Activated T-cell treated with anti-CD3 and anti-CD28 coated beads for 4 hours (primary cell): ENCODE measurements around the gene OXLD1.
A peak's percentile ranks its signal among the peaks of the same experiment; 100 is the strongest.
"Not testable (repeated sequence)": the region's sequence is repeated elsewhere in the genome, so short reads cannot be mapped to it uniquely, and the experiment has no call there.

Experiments
- DNase-seq: peaks from one replicate; pipeline ENCODE4 v3.0.0-alpha.2; 2020

OXLD1 gene

GRCh38 chr17:81682565-81683207 lies 16.3 kb upstream of the OXLD1 start:
- DNase-seq: no peak

- no peak for DNase-seq
Observed at GRCh38 chr17:81681672-81682071, 15.3 kb upstream of the OXLD1 start.

GRCh38 chr17:81680150-81680549 lies 13.7 kb upstream of the OXLD1 start:
- no peak for DNase-seq

DNA sequence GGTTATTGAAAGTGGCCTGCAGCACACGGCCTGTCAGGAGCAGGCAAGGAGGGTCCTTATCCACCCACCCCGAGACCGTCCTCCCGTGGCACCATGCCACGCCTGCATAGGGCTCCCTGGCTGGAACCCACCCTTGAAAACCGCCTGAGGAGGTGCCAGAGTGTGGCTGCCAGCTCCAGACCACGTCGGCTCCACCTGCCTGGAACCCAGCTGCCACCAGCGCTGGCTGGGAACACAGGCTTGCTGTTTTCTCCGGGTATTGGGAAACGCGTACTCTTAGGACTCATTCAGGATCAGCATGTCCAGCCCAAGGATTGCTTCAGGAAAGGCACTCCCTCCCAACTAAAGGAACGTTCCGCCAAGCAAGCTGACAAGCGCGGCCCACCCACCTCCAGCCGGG lies 10.5 kb upstream of the OXLD1 start:
- DNase-seq: no peak

DNA sequence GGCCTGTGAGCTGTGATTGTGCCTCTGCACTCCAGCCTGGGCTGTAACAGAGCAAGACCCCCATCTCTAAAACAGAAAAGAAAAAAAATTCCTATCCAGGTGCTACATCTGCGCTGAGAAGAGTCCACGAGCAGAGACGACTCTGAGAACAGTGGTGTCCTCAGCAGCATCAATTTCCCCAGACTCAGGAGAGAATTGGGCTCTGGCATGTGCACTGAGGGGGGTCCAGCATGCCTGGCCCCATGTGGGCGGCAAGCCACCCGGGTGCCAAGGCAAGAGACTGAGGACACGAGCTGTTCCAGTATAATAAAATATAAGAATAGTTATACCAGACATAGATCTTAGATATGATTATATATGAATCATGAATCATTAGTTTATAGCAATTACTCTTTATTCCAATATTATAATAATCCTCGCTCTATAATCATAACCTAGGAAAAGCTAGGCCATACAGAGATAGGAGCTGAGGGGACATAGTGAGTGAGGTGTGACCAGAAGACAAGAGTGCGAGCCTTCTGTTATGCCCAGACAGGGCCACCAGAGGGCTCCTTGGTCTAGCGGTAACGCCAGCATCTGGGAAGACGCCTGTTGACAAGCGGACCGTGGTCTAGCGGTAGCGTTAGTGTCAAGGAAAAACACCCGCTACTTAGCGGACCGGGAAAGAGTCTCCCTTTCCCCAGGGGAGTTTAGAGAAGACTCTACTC lies 9.3 kb upstream of the OXLD1 start:
- not testable (repeated sequence) for DNase-seq

DNA sequence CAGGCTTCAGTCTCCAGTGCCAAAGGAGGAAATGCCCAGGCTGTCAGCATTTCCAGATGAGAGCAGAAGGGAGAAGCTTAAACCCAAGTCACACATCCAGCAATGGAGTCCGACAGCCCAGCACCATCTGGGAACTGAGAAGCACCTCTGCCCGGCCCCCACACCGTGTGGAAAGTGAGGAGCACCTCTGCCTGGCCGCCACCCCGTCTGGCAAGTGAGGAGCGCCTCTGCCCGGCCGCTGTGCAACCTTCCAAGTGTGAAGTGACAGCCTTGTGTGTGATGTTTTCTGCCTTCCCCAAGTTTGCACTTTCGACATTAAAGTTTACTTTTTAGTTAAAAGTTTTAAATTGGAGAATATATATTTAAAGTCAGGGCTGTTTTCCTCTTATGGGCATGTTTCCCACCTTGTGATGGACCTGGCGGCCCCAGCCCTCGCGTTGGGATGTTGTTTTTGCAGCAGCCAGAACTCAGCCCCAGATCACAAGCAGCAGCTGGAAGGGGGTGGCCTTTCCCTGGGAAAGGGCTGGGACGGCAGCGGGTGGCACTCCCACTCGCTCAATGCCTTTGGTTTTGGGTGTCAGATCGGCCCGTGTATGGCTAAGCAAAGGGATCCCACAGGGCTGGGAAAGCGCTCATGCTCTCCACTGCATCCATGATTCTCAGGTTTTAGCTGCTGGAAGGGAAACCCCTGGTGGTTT lies 7.3 kb upstream of the OXLD1 start:
- DNase-seq: no peak

DNA sequence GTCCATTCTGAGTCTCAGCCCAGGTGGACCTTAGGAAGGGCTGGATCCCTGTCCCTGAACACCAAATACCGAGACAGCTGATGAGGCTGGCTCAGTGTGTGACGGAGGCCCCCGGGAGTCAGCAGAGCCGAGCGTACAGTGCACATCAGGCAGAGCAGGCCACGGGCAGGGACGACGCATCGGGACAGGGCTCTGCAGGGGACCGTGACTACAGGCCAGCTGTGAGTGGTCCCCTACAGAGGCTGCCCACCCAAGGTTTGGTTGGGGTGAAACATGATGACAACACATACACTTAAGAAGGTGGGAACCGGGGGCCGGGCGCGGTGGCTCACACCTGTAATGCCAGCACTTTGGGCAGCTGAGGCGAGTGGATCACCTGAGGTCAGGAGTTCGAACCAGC lies 6.5 kb upstream of the OXLD1 start:
- DNase-seq: no peak

GRCh38 chr17:81672504-81672903 lies 6.1 kb upstream of the OXLD1 start:
- no peak for DNase-seq

- DNase-seq: no peak
Observed at GRCh38 chr17:81667754-81668153, 1.3 kb upstream of the OXLD1 start.

DNA sequence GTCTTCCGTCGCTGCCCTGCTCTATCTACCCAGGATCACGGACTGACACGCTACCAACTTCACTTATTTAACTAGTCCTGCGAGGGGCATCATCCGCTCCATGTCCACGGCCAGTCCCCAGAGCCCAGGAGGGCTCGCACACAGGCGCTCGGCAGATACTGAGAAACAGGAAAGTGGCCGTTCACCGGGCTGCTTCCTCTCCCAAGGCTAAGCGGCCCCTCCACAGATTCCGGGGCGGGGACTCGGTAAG lies 388 bp downstream of the OXLD1 start:
- DNase-seq: no peak

DNA sequence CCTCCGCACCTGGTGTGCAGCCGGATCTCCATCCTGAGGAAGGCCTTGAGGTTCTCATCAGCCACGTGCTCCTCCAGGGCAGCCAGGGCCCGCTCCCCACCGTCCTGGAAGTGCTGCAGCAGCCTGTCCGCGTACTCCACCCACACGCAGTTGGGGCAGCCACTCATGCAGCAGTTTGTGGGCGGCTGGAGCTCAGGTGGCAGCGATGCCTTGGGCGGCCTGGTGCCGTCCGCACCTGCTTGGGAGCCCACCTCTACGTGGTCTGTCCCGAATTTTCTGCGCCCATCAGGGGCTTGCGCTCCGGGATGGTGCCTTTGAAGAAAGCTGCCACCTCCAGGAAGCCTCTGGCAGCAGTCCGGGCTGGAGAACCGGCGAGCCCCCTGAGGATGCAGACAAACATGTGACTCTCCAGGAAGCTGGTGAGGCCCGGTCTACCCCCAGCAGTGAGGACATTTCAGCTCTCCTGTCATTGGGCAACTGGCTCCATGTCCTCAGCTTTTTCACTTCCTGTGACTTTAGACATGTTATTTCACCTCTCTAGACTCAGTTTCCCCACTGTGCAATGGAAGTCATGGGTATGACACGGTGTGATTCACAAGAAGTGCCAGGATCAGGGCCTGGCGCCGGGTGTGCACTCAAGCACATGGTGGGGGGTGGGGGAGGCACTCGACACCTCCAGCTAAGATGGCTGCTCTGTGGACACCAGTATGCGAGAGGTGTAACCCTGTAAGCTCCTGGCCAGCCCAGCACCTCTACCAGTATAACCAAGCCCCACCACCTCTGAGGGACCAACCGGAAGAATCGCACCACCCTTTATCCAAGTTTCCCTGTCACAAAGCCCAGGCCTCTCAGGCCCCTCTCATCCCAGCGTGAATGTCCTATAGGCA lies 957 bp downstream of the OXLD1 start:
- DNase-seq: peak; percentile 56

GRCh38 chr17:81664051-81664470 lies 2.3 kb downstream of the OXLD1 start:
- no peak for DNase-seq

GRCh38 chr17:81662002-81662401 lies 4.4 kb downstream of the OXLD1 start:
- no peak for DNase-seq

- DNase-seq: no peak
Observed at GRCh38 chr17:81660441-81660840, 6.0 kb downstream of the OXLD1 start.

GRCh38 chr17:81659038-81659437 lies 7.4 kb downstream of the OXLD1 start:
- DNase-seq: no peak

- DNase-seq: no peak
Observed at GRCh38 chr17:81656835-81657234, 9.6 kb downstream of the OXLD1 start.

DNA sequence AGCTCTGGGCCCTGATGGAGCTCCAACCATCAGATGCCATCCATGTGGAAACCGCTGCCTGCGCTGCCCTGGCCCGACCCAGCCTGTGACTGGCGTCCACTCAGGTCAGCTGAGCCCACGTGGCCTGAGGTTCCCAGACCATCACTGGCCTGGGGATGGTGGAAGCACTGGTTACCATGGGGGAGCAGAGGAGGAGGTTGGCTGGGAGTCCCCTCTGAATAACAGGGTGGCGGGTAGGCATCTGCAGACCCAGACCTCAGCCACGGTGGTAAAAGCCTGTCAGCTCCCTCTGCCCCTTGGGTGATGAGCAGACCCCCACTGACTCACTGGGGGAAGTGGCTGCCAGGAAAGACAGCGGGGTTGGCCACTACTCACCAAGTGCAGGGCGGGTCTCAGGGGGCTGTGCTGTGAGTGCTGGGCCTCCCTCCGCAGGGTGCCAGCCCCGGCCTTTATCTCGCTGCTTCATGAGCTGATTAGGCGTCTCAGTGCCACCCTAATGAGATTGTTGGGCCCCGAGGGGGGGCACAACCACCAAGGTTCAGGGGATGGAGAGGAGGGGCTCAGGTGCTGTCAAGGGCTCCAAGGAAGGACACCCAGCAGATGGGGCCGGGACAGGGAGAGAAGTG lies 10.2 kb downstream of the OXLD1 start, which contains the start of gene PDE6G:
Gene PDE6G, minus strand, starts transcription at position 425 of the 626 bp plus-strand sequence. CDS start 3,237 bp downstream, outside the sequence.
- DNase-seq: no peak

DNA sequence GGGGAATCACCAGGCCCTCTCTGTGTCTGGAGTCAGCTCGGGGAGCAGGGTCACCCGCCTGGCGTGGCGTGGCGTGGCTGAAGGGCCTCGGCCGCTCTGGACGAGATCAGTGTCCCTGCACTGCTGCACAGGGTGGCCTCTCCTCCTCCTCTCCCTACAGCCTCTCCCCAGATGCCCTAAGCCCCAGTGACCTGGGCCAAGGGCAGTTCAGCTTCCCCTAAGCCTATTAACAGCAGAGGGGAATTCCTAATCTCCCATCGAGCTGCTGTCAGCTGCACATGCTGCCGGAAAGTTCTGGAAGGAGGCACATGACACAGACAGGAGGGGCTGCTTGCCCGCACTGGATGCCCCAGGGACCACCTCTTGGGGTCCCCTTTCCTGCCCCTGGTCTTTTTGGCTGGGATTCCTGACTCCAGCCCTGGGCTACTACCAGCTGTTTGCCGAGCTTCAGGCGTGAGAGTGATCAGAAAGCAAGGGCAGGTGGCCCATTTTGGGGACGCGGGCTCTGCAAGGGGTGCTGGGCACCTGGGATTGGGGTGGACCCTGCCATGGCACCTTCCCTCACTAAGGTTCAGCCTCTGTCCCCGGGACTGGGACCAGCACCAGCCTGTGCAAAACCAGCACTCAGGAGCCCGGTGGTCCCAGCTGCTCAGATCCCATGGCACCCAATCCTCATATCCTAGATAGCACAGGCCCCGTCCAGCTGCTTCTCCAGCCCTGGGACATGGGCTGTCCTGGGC lies 10.9 kb downstream of the OXLD1 start:
- no peak for DNase-seq

DNA sequence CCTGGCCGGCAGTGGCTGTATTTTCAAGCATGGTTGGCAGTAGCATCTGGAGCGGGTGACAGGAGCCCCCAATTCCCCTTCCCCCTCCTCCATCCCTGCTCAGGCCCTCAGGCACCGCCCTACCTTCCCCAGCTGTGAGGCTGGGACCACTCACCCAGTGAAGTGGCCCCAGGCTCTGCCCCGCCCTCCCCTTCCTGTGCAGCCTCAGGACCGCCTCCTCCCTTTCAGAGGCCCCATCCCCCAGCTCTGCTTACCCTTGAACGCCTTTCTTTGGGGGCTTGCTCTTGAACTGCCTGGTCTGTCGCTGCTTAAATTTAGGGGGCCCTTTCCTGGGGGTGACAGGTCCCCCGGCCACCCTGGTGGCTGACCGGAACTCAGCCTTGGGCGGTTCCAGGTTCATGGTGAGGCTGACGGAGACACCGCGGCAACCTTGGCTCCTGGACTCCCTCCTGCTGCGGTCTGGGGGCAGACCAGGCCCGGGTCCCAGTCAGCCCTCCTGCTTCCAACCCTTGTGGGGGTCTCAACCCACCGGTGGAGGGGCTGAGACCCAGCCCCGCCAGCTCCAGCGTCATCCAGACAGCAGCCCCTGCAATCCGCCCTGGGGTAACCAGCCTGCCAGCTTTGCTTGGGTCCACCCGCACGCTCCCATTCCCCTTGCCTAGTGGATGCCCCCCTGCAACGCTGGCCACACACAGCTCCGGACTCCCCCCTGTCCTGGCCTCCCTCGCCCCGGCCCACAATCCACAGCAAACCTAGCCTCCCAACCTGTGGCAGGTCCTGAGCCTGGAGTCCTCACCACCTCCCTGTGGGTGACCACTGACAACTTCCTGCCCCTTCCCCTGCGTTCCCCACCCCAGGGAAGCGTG lies 13.3 kb downstream of the OXLD1 start:
- no peak for DNase-seq

DNA sequence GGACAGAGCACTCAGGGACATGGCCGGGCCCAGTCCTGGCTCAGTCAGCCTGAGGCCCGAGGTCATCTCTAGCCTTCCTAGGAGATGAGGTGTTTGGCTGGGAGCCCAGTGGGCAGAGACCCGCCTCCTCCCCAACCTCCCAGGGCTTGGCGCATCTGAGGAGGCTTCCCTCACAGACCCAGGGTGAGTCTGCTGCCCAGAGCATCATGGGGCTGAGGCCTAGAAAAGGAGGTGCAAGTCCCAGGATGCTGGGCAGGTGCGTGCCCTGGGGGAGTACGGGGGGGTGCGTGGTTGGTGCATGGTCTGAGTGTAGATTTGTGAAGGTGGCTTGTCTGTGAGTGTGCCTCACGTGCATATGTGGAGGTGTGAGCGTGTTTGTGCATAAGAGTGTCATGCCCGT lies 14.7 kb downstream of the OXLD1 start:
- no peak for DNase-seq

DNA sequence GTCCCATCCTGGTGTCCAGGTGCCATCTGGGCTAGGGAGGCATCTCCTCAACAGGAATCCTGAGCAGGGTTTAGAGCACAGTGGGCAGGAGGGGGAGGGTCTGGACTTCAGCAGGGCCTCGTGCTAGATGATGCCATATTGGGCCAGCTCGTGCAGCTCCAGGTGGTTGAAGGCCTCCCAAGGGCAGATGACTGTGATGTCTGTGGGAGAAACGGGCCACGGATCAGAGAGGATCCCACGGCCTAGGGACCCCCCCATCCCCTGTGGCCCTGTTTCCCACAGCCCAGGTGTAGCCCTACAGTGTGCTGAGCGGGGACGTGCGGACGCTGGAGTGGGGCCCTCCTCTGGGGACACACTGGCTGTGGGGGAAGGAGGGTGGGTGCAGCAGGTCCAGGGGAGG lies 15.5 kb downstream of the OXLD1 start:
- no peak for DNase-seq
